ENCODE measurements around the gene DNAH3.

Gene DNAH3

DNA sequence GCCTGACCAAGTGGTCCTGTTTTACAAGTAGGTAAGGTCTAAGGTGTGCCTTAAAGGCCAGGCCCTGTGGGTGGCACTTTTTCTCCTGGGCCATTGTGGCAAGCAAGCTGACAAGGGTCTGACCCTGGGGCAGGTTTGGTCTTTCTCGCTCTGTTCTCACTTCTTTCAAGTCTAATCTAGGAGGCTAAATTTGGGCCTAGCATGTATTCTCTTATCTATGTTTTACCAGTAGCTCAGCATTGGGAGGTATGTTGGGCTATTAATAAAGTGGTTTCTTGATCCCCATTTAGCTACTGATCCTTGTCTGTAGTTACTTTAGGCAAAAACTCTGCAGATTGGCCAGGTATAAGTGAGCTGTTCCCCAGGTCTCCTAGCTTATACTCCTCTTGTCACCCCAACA, 77.7 kb downstream of the DNAH3 start:
- H4K20me1 ChIP-seq (ENCODE audit: insufficient read depth, low read length, poor library complexity, severe bottlenecking), result no peaks in the 10 kb centered on the region
- H3K36me3 ChIP-seq (ENCODE audit: insufficient read depth, low read length), result no peaks in the 10 kb centered on the region
- no peak overlapping the region for H2AFZ ChIP-seq (ENCODE audit: low read length)
- no peaks in the 10 kb centered on the region for H3K9me3 ChIP-seq (ENCODE audit: insufficient read depth, low read depth, low read length)
- no peaks in the 10 kb centered on the region for H3F3A ChIP-seq (ENCODE audit: low read depth)
- H3K9me2 ChIP-seq (replicated peaks; ENCODE audit: low read depth, low read length), result no peaks in the 10 kb centered on the region
- no peaks in the 10 kb centered on the region for H3K79me2 ChIP-seq (ENCODE audit: insufficient read depth, low read length)
- no peaks in the 10 kb centered on the region for H3K27me3 ChIP-seq (ENCODE audit: insufficient read depth, low read length, poor library complexity, severe bottlenecking)
- no peak overlapping the region for H3K9ac ChIP-seq (ENCODE audit: low read depth, low read length, poor library complexity, severe bottlenecking)
- TF ChIP-seq, protein P1, sequence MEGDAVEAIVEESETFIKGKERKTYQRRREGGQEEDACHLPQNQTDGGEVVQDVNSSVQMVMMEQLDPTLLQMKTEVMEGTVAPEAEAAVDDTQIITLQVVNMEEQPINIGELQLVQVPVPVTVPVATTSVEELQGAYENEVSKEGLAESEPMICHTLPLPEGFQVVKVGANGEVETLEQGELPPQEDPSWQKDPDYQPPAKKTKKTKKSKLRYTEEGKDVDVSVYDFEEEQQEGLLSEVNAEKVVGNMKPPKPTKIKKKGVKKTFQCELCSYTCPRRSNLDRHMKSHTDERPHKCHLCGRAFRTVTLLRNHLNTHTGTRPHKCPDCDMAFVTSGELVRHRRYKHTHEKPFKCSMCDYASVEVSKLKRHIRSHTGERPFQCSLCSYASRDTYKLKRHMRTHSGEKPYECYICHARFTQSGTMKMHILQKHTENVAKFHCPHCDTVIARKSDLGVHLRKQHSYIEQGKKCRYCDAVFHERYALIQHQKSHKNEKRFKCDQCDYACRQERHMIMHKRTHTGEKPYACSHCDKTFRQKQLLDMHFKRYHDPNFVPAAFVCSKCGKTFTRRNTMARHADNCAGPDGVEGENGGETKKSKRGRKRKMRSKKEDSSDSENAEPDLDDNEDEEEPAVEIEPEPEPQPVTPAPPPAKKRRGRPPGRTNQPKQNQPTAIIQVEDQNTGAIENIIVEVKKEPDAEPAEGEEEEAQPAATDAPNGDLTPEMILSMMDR (conservative IDR thresholded peaks at IDR 0.05; ENCODE audit: low read length), result no peak
- no peak for TF ChIP-seq EZH2phosphoT487 (IDR thresholded peaks at IDR 0.05; ENCODE audit: borderline replicate concordance)
- no peak overlapping the region for H3K4me2 ChIP-seq (ENCODE audit: low read depth, low read length, poor library complexity, severe bottlenecking)
- no peak overlapping the region for H3K4me3 ChIP-seq (ENCODE audit: low read length, poor library complexity, severe bottlenecking)
- no peaks in the 10 kb centered on the region for H3K4me1 ChIP-seq (ENCODE audit: insufficient read depth, low read length, poor library complexity, severe bottlenecking)

DNA sequence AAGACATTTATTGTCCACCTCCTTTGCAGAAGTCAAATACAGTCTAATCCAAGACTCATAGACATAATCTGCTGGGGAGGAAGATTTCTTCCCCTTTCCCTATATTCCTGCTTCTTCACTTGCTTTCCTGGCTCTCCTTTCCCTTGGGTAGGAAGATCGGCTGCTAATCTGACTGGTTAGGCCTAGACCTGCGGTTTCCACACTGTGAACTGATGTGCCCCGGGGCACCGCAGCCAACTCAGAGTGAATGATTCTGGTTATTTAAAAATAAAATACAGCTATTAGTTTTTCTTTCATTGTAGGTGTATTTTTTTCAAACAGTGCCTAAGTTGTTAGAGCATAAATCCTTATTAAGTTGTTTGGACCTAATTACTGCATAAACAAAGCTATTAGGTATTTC, 78.9 kb downstream of the DNAH3 start:
- no peaks in the 10 kb centered on the region for H3K4me1 ChIP-seq (ENCODE audit: insufficient read depth, low read length, poor library complexity, severe bottlenecking)
- no peak overlapping the region for H3K9ac ChIP-seq (ENCODE audit: low read depth, low read length, poor library complexity, severe bottlenecking)

DNA sequence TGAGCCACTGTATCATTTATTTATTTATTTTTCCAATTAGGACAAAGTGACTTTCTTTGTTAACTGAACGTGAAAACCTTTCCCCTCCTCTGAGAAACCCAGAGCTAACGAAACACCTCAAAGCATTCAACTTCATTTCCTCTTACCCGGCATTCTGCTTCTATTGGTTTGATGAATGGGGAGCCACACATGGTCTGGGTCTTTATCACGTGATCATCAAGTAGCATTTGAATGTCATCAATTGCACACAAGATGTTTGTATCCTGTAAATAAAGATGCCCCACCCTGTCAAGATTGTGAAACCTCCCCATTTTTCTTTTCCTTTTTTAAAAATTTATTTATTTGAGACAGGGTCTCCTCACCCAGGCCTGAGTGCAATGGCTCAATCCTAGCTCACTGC, 80.1 kb downstream of the DNAH3 start:
- Histone ChIP-seq H3K9me3 (ENCODE audit: insufficient read depth, low read depth, low read length) (no peaks in the 10 kb centered on the region), H4K20me1 (ENCODE audit: insufficient read depth, low read length, poor library complexity, severe bottlenecking) (no peaks in the 10 kb centered on the region), H2AFZ (ENCODE audit: low read length) (no peak overlapping the region), H3K4me2 (ENCODE audit: low read depth, low read length, poor library complexity, severe bottlenecking) (no peak overlapping the region), H3K36me3 (ENCODE audit: insufficient read depth, low read length) (no peaks in the 10 kb centered on the region), H3K27me3 (ENCODE audit: insufficient read depth, low read length, poor library complexity, severe bottlenecking) (no peaks in the 10 kb centered on the region), H3K4me1 (ENCODE audit: insufficient read depth, low read length, poor library complexity, severe bottlenecking) (no peaks in the 10 kb centered on the region), H3K9me2 (replicated peaks; ENCODE audit: low read depth, low read length) (no peaks in the 10 kb centered on the region), H3K4me3 (ENCODE audit: low read length, poor library complexity, severe bottlenecking) (no peak overlapping the region), H3K9ac (ENCODE audit: low read depth, low read length, poor library complexity, severe bottlenecking) (no peak overlapping the region), H3F3A (ENCODE audit: low read depth) (no peaks in the 10 kb centered on the region), H3K79me2 (ENCODE audit: insufficient read depth, low read length) (no peaks in the 10 kb centered on the region)
- TF ChIP-seq, protein P1 (conservative IDR thresholded peaks at IDR 0.05; ENCODE audit: low read length), result no peak
- TF ChIP-seq EZH2phosphoT487 (IDR thresholded peaks at IDR 0.05; ENCODE audit: borderline replicate concordance), result no peak

More for the DNA sequence above, 78.9 kb downstream of the DNAH3 start:
- Histone ChIP-seq H3K9me3 (ENCODE audit: insufficient read depth, low read depth, low read length) (no peaks in the 10 kb centered on the region), H4K20me1 (ENCODE audit: insufficient read depth, low read length, poor library complexity, severe bottlenecking) (no peaks in the 10 kb centered on the region), H3K36me3 (ENCODE audit: insufficient read depth, low read length) (no peaks in the 10 kb centered on the region), H3K4me2 (ENCODE audit: low read depth, low read length, poor library complexity, severe bottlenecking) (no peak overlapping the region), H3K9me2 (replicated peaks; ENCODE audit: low read depth, low read length) (no peaks in the 10 kb centered on the region), H3K27me3 (ENCODE audit: insufficient read depth, low read length, poor library complexity, severe bottlenecking) (no peaks in the 10 kb centered on the region), H2AFZ (ENCODE audit: low read length) (no peak overlapping the region), H3K79me2 (ENCODE audit: insufficient read depth, low read length) (no peaks in the 10 kb centered on the region), H3K4me3 (ENCODE audit: low read length, poor library complexity, severe bottlenecking) (no peak overlapping the region), H3F3A (ENCODE audit: low read depth) (no peaks in the 10 kb centered on the region)
- TF ChIP-seq EZH2phosphoT487 (IDR thresholded peaks at IDR 0.05; ENCODE audit: borderline replicate concordance), result no peak
- TF ChIP-seq, protein P1 (conservative IDR thresholded peaks at IDR 0.05; ENCODE audit: low read length), result no peak

Measured in Loucy (cell line).